Esophagus muscularis mucosa (tissue), 4 donors: Measurements from ENCODE around the gene NOL3. TPM values are rescaled to one million over a fixed set of nuclear protein-coding genes. Genes with fewer than 3 reads are reported as not detected.

Experiments
- DNase-seq: peaks from one replicate; pipeline ENCODE4 v3.0.0-alpha.2; 2017; ENCODE audit errors: extremely low spot score
- H3K27ac ChIP-seq, 4 donors: fragments of 200-600 bp; sonication (generic); replicated peaks in 1 of 4; 1 replicate in 3 of 4; 2 replicates in 1 of 4; pipeline ENCODE4 v1.5.1; 2016 to 2019; ENCODE audit warnings: mild to moderate bottlenecking in 1 of 4
- H3K27me3 ChIP-seq, 4 donors: fragments of 200-600 bp; sonication (generic); one replicate each; pipeline versions ENCODE4 v1.5.1 to v1.6.0; 2016 to 2019
- H3K36me3 ChIP-seq, 4 donors: fragments of 200-600 bp; sonication (generic); one replicate each; pipeline ENCODE4 v1.5.1; 2016 to 2019
- H3K4me1 ChIP-seq, 4 donors: fragments of 200-600 bp; sonication (generic); one replicate each; pipeline ENCODE4 v1.5.1; 2016 to 2019
- H3K4me3 ChIP-seq, 4 donors: fragments of 200-600 bp; sonication (generic); 1 replicate in 2 of 4; 2 replicates in 2 of 4; pipeline ENCODE4 v1.5.1; 2016 to 2019; ENCODE audit warnings: mild to moderate bottlenecking in 4 of 4, moderate library complexity in 1 of 4
- H3K9me3 ChIP-seq, 4 donors: fragments of 200-600 bp; sonication (generic); 1 replicate in 3 of 4; 2 replicates in 1 of 4; pipeline ENCODE4 v1.5.1; 2016 to 2019
- EP300 ChIP-seq: sonication (generic); formaldehyde crosslinking; IDR thresholded peaks from one replicate; pipeline ENCODE4 v1.6.1; 2017; ENCODE audit warnings: antibody characterized with exemption
- POLR2A ChIP-seq: fragments of 450-650 bp; IDR thresholded peaks from one replicate; pipeline ENCODE4 v1.6.1; 2017; ENCODE audit warnings: antibody characterized with exemption, moderate library complexity, mild to moderate bottlenecking, low read depth
- POLR2AphosphoS5 ChIP-seq, 2 donors: sonication (generic); formaldehyde crosslinking; IDR thresholded peaks; one replicate each; pipeline ENCODE4 v1.6.1; 2017; ENCODE audit warnings: antibody characterized with exemption in 2 of 2
- WGBS: methylation state at CpG from one replicate; pipeline ENCODE4 v1.1.5; 2018; 5-methylcytosine and 5-hydroxymethylcytosine counted together
- intact Hi-C: fragments of 100-400 bp; cut with DNase I; formaldehyde crosslinking; loops from one replicate; pipeline ENCODE4 v1.15.1; 2023
- small RNA-seq, 3 donors: library from RNA; depleted of rRNA; stranded (forward); fragments of <200 nt; gene quantifications; one replicate each; pipeline ENCODE3, GENCODE V24; 2016
- total RNA-seq, 4 donors: library from RNA; depleted of rRNA; stranded (reverse); fragments of >200 nt; gene quantifications; one replicate each; pipeline versions ENCODE4 v1.1.0 to v1.2.1, GENCODE V29; 2016
- TF ChIP-seq, protein P1 (sequence below), 3 experiments: fragments of 200-600 bp in 2 of 3; fragments of 450-650 bp in 1 of 3; sonication (generic) in 2 of 3; IDR thresholded peaks; one replicate each; pipeline ENCODE4 v1.5.1; 2017 to 2019; ENCODE audit warnings: antibody characterized with exemption in 3 of 3, mild to moderate bottlenecking in 2 of 3, moderate library complexity in 1 of 3

The NOL3 gene
- total RNA-seq, 4 donors from 2014 or later = 40.6 to 58.2 (median 45.4) TPM

- Histone ChIP-seq H3K4me1 (peaks cover 21 to 30% (median 24%) of the 10 kb centered on the region in 4 donors), H3K27me3 (no peaks in the 10 kb centered on the region), H3K9me3 (no peaks in the 10 kb centered on the region), H3K36me3 (peaks cover 0 to 28% (median 3%) of the 10 kb centered on the region in 4 donors), H3K4me3 (no peak overlapping the region), H3K27ac (no peak overlapping the region)
- WGBS = 74% methylated on average over 5 of the region's 5 CpGs
- TF ChIP-seq POLR2A (no peak), POLR2AphosphoS5 (IDR thresholded peaks at IDR 0.05) (no peak), EP300 (no peak)
- TF ChIP-seq, protein P1, sequence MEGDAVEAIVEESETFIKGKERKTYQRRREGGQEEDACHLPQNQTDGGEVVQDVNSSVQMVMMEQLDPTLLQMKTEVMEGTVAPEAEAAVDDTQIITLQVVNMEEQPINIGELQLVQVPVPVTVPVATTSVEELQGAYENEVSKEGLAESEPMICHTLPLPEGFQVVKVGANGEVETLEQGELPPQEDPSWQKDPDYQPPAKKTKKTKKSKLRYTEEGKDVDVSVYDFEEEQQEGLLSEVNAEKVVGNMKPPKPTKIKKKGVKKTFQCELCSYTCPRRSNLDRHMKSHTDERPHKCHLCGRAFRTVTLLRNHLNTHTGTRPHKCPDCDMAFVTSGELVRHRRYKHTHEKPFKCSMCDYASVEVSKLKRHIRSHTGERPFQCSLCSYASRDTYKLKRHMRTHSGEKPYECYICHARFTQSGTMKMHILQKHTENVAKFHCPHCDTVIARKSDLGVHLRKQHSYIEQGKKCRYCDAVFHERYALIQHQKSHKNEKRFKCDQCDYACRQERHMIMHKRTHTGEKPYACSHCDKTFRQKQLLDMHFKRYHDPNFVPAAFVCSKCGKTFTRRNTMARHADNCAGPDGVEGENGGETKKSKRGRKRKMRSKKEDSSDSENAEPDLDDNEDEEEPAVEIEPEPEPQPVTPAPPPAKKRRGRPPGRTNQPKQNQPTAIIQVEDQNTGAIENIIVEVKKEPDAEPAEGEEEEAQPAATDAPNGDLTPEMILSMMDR (IDR thresholded peaks at IDR 0.05) = no peak
- intact Hi-C loops = no loop called here
- no peak for DNase-seq
Observed at GRCh38 chr16:67215706-67216105, 45.4 kb downstream of the NOL3 start.

DNA sequence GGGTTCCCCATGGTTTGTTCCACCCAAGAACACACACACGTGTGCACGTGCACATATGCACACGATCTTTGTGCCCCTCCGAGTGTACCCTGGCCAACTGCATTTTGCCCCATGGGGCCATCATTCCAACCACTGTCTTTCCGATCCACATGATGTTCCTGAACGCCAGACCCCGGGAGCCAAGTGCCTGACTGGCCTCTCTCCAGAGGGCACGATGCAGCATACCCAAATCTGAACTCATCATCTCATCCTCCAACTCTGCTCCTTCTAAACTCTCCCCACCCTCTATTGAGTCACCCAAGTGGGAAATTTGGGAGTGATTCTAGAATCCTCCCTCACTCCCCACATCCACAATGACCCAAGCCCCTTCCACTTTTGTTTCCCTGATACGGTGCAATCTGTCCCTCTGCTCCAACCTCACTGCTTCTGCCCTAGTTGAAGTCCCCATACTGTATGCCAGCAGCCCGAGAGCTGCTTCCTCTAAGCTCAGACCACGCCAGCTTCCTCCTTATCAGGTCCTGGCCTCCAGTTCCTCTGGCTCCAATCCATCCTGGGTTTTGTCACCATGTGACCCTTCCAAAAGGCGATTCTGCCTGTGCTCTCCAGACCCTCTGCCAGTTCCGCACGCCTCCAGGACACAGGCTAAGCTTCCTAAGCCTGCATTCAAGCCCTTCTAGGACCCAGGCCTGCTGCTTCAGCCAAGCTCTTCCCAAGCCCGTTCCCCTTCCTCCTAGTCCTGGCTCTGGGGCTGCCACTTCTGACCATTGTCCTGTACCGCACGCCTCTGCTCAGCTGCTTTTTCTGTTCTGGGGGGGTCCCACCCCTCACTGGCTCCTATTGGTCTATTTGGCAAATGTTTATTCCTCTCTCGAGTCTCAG, 46.5 kb downstream of the NOL3 start:
- Histone ChIP-seq H3K36me3 (peaks cover 0 to 18% (median 0%) of the 10 kb centered on the region in 4 donors), H3K4me3 (no peak overlapping the region), H3K27ac (peak overlapping the region in 2 of 4 donors; percentile 1 to 55), H3K4me1 (peaks cover 21 to 30% (median 24%) of the 10 kb centered on the region in 4 donors), H3K9me3 (no peaks in the 10 kb centered on the region), H3K27me3 (no peaks in the 10 kb centered on the region)
- 61% methylated on average over 18 of the region's 18 CpGs for WGBS
- intact Hi-C loops = no loop called here
- DNase-seq = no peak
- peak in 1 of 2 donors; percentile 30 for TF ChIP-seq POLR2AphosphoS5 (IDR thresholded peaks at IDR 0.05)
- no peak for TF ChIP-seq EP300

- TF ChIP-seq POLR2AphosphoS5 (IDR thresholded peaks at IDR 0.05) (no peak), EP300 (no peak), POLR2A (no peak)
- TF ChIP-seq, protein P1 (IDR thresholded peaks at IDR 0.05) = no peak
- WGBS = 78% methylated on average over 3 of the region's 3 CpGs
- Histone ChIP-seq H3K27ac (no peak overlapping the region), H3K9me3 (no peaks in the 10 kb centered on the region), H3K27me3 (no peaks in the 10 kb centered on the region), H3K4me3 (no peak overlapping the region), H3K36me3 (peaks cover 7 to 18% (median 10%) of the 10 kb centered on the region in 4 donors), H3K4me1 (peaks cover 20 to 32% (median 25%) of the 10 kb centered on the region in 4 donors)
- intact Hi-C loops = no loop called here
- DNase-seq = no peak
Observed at GRCh38 chr16:67223992-67224391, 53.7 kb downstream of the NOL3 start.

Small RNA genes lying within 50 kb of the gene (small RNA-seq; reads per million reads assigned to genes)
- 14.3 to 18.9 (median 14.4) reads per million in 3 donors for gene MIR328

Other genes with a start within 250 kb of the NOL3 start
- 10 to 100 TPM; 36.4 to 64.9 (median 55.4) TPM for gene RRAD, start 245.0 kb upstream of the NOL3 start, total RNA-seq
- 100 to 1,000 TPM in 1 of 4 donors, 10 to 100 TPM in 3; 83.1 to 101 (median 95.5) TPM for gene CIAO2B, start 236.1 kb upstream of the NOL3 start, total RNA-seq
- 10 to 100 TPM; 22.0 to 29.7 (median 26.8) TPM for gene CES2, start 235.0 kb upstream of the NOL3 start, total RNA-seq
- under 1 TPM in 3 of 4 donors, not detected in 1; 0.23 to 0.42 (median 0.33) TPM for gene CES3, start 209.3 kb upstream of the NOL3 start, total RNA-seq
- gene CES4A, start 181.9 kb upstream of the NOL3 start, total RNA-seq = 1 to 10 TPM; 2.7 to 4.0 (median 3.3) TPM
- gene CBFB, start 141.4 kb upstream of the NOL3 start, total RNA-seq = 10 to 100 TPM; 20.6 to 39.8 (median 30.6) TPM
- 10 to 100 TPM; 11.4 to 23.7 (median 17.1) TPM for gene PHAF1, start 60.6 kb upstream of the NOL3 start, total RNA-seq
- 10 to 100 TPM; 17.4 to 26.1 (median 19.2) TPM for gene B3GNT9, start 19.5 kb upstream of the NOL3 start, total RNA-seq
- 10 to 100 TPM; 26.6 to 53.4 (median 42.7) TPM for gene TRADD, start 10.6 kb upstream of the NOL3 start, total RNA-seq
- gene FBXL8, start 10.6 kb upstream of the NOL3 start, total RNA-seq = 10 to 100 TPM; 10.3 to 22.1 (median 15.1) TPM
- gene HSF4, start 5.8 kb upstream of the NOL3 start, total RNA-seq = 10 to 100 TPM; 27.3 to 61.9 (median 41.1) TPM
- 10 to 100 TPM in 2 of 4 donors, 1 to 10 TPM in 2; 7.8 to 17.7 (median 11.2) TPM for gene MATCAP1, start 13.4 kb downstream of the NOL3 start, total RNA-seq
- gene EXOC3L1, start 19.6 kb downstream of the NOL3 start, total RNA-seq = 1 to 10 TPM; 1.2 to 4.0 (median 2.1) TPM
- 10 to 100 TPM; 54.8 to 96.9 (median 93.1) TPM for gene E2F4, start 21.6 kb downstream of the NOL3 start, total RNA-seq
- under 1 TPM; 0.33 to 0.83 (median 0.60) TPM for gene ELMO3, start 28.6 kb downstream of the NOL3 start, total RNA-seq
- gene TMEM208, start 56.6 kb downstream of the NOL3 start, total RNA-seq = 10 to 100 TPM; 19.5 to 26.7 (median 23.8) TPM
- 10 to 100 TPM in 2 of 4 donors, 1 to 10 TPM in 2; 8.0 to 15.6 (median 10.0) TPM for gene FHOD1, start 76.9 kb downstream of the NOL3 start, total RNA-seq
- under 1 TPM; 0.13 to 0.69 (median 0.37) TPM for gene SLC9A5, start 78.4 kb downstream of the NOL3 start, total RNA-seq
- gene PLEKHG4, start 109.0 kb downstream of the NOL3 start, total RNA-seq = 1 to 10 TPM; 3.0 to 8.7 (median 3.2) TPM
- gene KCTD19, start 156.2 kb downstream of the NOL3 start, total RNA-seq = not detected
- under 1 TPM in 1 of 4 donors, not detected in 3; 0.33 TPM for gene LRRC36, start 156.3 kb downstream of the NOL3 start, total RNA-seq
- 100 to 1,000 TPM in 1 of 4 donors, 10 to 100 TPM in 3; 32.0 to 116 (median 41.3) TPM for gene TPPP3, start 223.0 kb downstream of the NOL3 start, total RNA-seq
- 10 to 100 TPM; 11.6 to 27.5 (median 20.8) TPM for gene ZDHHC1, start 245.9 kb downstream of the NOL3 start, total RNA-seq